NB4 (cell line): ENCODE data around the gene TM4SF5.

ENCODE experiments used
- CTCF ChIP-seq: IDR thresholded peaks from one replicate; pipeline ENCODE4 v1.5.1; 2012; ENCODE audit warnings: low read depth, low read length
- MAX ChIP-seq: IDR thresholded peaks from 2 replicates; pipeline ENCODE4 v1.6.1; 2011; ENCODE audit warnings: low read depth, low read length

GRCh38 chr17:4818276-4818675 is 46.6 kb downstream of the TM4SF5 start:
- no peak for TF ChIP-seq MAX
- TF ChIP-seq CTCF = no peak
